Measurements from ENCODE around the gene PPCDC.

DNA sequence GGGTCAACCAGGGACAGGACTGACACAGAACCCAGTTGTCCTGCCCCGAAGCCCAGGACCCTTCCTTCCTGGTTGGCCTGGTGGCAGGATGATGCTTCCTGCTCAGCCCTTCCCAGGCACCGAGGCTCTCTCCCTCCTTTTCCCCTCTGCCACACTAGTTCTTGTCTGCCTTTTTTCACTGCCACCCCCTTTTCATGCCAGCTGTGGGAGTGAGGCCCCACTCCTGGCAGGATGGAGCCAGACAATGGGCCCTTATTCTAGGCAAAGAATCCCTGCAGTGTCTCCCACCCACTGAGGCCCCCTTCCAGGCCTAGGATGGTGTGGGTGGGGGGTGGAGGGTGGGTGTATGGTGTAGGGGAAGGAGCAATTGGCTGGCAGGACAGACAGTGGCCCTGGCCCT, 29.2 kb upstream of the PPCDC start:
- no peak for TF ChIP-seq POLR2AphosphoS5 (IDR thresholded peaks at IDR 0.05; ENCODE audit: low read depth, low read length)
- TF ChIP-seq POLR2A (IDR thresholded peaks at IDR 0.05; ENCODE audit: low read depth, low read length): no peak

All from GM12891 (cell line).